Panc1 (cell line): ENCODE results near the gene CYBA. TPM values are rescaled to one million over a fixed set of nuclear protein-coding genes. Genes with fewer than 3 reads are reported as not detected.

Experiments used
- ATAC-seq: fragments of 200-7000 bp; cut with Tn5 transposase; 2 replicates; pipeline ENCODE4 v1.9.1; 2020; ENCODE audit warnings: mild to moderate bottlenecking, moderate library complexity
- BruUV-seq: library from RNA; stranded (reverse); fragments of 400-500 nt; replicated peaks from 2 replicates; lab custom pipeline; 2021; lab: Mats Ljungman, UMichigan
- CTCF ChIA-PET: fragments of 300-600 bp; sonication (Branson Sonifier 250); formaldehyde crosslinking; loops from one replicate; lab custom pipeline; 2022; ENCODE audit warnings: antibody characterized with exemption; lab: Charles Lee
- POLR2A ChIA-PET: fragments of 300-600 bp; sonication (Branson Sonifier 250); formaldehyde crosslinking; loops from one replicate; lab custom pipeline; 2022; ENCODE audit warnings: antibody characterized with exemption; lab: Charles Lee
- DNase-seq: peaks from one replicate; pipeline ENCODE4 v3.0.0-alpha.2; 2010; ENCODE audit warnings: low read depth, low spot score
- H3K27ac ChIP-seq: 2 replicates; pipeline ENCODE4 v1.5.1; 2011; ENCODE audit warnings: mild to moderate bottlenecking, low read length, inconsistent platforms
- H3K27me3 ChIP-seq: fragments of 200-500 bp; sonication (Bioruptor generic); 2 replicates; pipeline ENCODE4 v1.6.0; 2014; ENCODE audit warnings: low read length, inconsistent platforms; ENCODE audit not compliant: control insufficient read depth, insufficient read depth
- H3K36me3 ChIP-seq: fragments of 200-500 bp; sonication (Bioruptor generic); 2 replicates; pipeline ENCODE4 v1.5.1; 2014; ENCODE audit warnings: inconsistent platforms, mild to moderate bottlenecking, low read length, moderate library complexity; ENCODE audit not compliant: control insufficient read depth, insufficient read depth
- H3K4me1 ChIP-seq: 2 replicates; pipeline ENCODE4 v1.5.1; 2011; ENCODE audit warnings: inconsistent platforms, mild to moderate bottlenecking, low read length, moderate library complexity; ENCODE audit not compliant: control insufficient read depth, insufficient read depth
- H3K4me3 ChIP-seq, 2 experiments: 2 replicates each; pipeline ENCODE4 v1.5.1; 2011 to 2012; ENCODE audit warnings: low read depth in 2 of 2, low read length in 2 of 2, mild to moderate bottlenecking in 2 of 2, inconsistent platforms in 1 of 2, moderate library complexity in 1 of 2
- H3K9me3 ChIP-seq: fragments of 200-500 bp; sonication (Bioruptor generic); 2 replicates; pipeline ENCODE4 v1.5.1; 2014; ENCODE audit warnings: low read depth, mild to moderate bottlenecking, inconsistent platforms, low read length, moderate library complexity; ENCODE audit not compliant: control insufficient read depth, insufficient read depth
- CTCF ChIP-seq: fragments of 450-650 bp; IDR thresholded peaks from 2 replicates; pipeline ENCODE4 v1.5.1; 2017; ENCODE audit warnings: mild to moderate bottlenecking
- POLR2AphosphoS5 ChIP-seq: IDR thresholded peaks from 2 replicates; pipeline ENCODE4 v1.6.1; 2012; ENCODE audit warnings: mild to moderate bottlenecking, low read depth, low read length, moderate library complexity
- REST ChIP-seq, 2 experiments: IDR thresholded peaks; 2 replicates each; pipeline ENCODE4 v1.6.1; 2011 to 2012; ENCODE audit warnings: low read depth in 2 of 2, control low read depth in 1 of 2, low read length in 1 of 2, mild to moderate bottlenecking in 1 of 2, moderate library complexity in 1 of 2; ENCODE audit not compliant: insufficient read depth in 1 of 2
- SIN3A ChIP-seq: IDR thresholded peaks from 2 replicates; pipeline ENCODE4 v1.6.1; 2012; ENCODE audit warnings: low read depth, mild to moderate bottlenecking, low read length, moderate library complexity, borderline replicate concordance; ENCODE audit not compliant: insufficient read depth
- TCF7L2 ChIP-seq: IDR thresholded peaks from 2 replicates; pipeline ENCODE4 v1.6.1; 2011; ENCODE audit warnings: mild to moderate bottlenecking, low read depth, low read length, inconsistent platforms
- in situ Hi-C: cut with HindIII; loops from 2 replicates; pipeline ENCODE4 v1.10.0; 2016; ENCODE audit warnings: low sequenced_read_pairs, low pct_unique_long_range_greater_than_20kb
- intact Hi-C: fragments of 100-400 bp; cut with micrococcal nuclease; formaldehyde crosslinking; loops from one replicate; pipeline ENCODE4 v1.10.0; 2022; ENCODE audit not compliant: unreplicated experiment
- total RNA-seq: library from RNA; stranded (reverse); gene quantifications from one replicate; pipeline ENCODE4 v1.2.1, GENCODE V29; 2021; ENCODE audit not compliant: unreplicated experiment

CYBA gene
- total RNA-seq, 1 experiment from 2014 or later = 233 TPM

- no peaks in the 10 kb centered on the region for H3K27me3 ChIP-seq
- BruUV-seq = no TSS peak
- DNase-seq (no peak), ATAC-seq (no peak; the same call in 1 of the 2 replicates)
- no peak overlapping the region for H3K27ac ChIP-seq
- no peaks in the 10 kb centered on the region for H3K9me3 ChIP-seq
- in situ Hi-C loops (no loop called here), intact Hi-C loops (no loop called here)
- TF ChIP-seq REST (IDR thresholded peaks at IDR 0.05; ENCODE audit: insufficient read depth in 1 of 2, low read depth in 2 of 2, low read length in 1 of 2) = no peak
- TF ChIP-seq SIN3A = no peak
- TF ChIP-seq TCF7L2 = no peak
- TF ChIP-seq CTCF = no peak
- no peak for TF ChIP-seq POLR2AphosphoS5
- no peaks in the 10 kb centered on the region for H3K4me1 ChIP-seq
- POLR2A ChIA-PET = interaction anchor here (0.5 kb wide), 1 partner anchor 28 kb away, joined by 5 read pairs; no protein-coding TSS in a partner anchor
- CTCF ChIA-PET = interaction anchor here (0.5 kb wide), 1 partner anchor 120 kb away, joined by 4 read pairs; no protein-coding TSS in a partner anchor
- H3K36me3 ChIP-seq = peaks cover 2% of the 10 kb centered on the region; the same call in 1 of the 2 replicates
- H3K4me3 ChIP-seq = no peak overlapping the region
Measured at GRCh38 chr16:88602091-88602490, 48.8 kb downstream of the CYBA start.

GRCh38 chr16:88601313-88602036, 49.4 kb downstream of the CYBA start:
- ATAC-seq (no peak; the same call in 1 of the 2 replicates), DNase-seq (no peak)
- POLR2A ChIA-PET = interaction anchor here (0.5 kb wide), 1 partner anchor 27 kb away, joined by 5 read pairs; no protein-coding TSS in a partner anchor
- in situ Hi-C loops (no loop called here), intact Hi-C loops (no loop called here)
- H3K4me1 ChIP-seq = no peaks in the 10 kb centered on the region
- H3K4me3 ChIP-seq = no peak overlapping the region
- no peak overlapping the region for H3K27ac ChIP-seq
- BruUV-seq = no TSS peak
- peaks cover 2% of the 10 kb centered on the region; the same call in 1 of the 2 replicates for H3K36me3 ChIP-seq
- CTCF ChIA-PET = interaction anchor here (0.5 kb wide), 1 partner anchor 121 kb away, joined by 4 read pairs; no protein-coding TSS in a partner anchor
- H3K27me3 ChIP-seq = no peaks in the 10 kb centered on the region
- no peaks in the 10 kb centered on the region for H3K9me3 ChIP-seq
- no peak for TF ChIP-seq POLR2AphosphoS5

GRCh38 chr16:88600539-88600896, 50.3 kb downstream of the CYBA start:
- ChIA-PET CTCF (no interaction called here), POLR2A (no interaction called here)
- in situ Hi-C loops (no loop called here), intact Hi-C loops (no loop called here)
- TF ChIP-seq REST (IDR thresholded peaks at IDR 0.05; ENCODE audit: insufficient read depth in 1 of 2, low read depth in 2 of 2, low read length in 1 of 2) = no peak
- TF ChIP-seq TCF7L2 = no peak
- no peak for TF ChIP-seq POLR2AphosphoS5
- TF ChIP-seq SIN3A = no peak
- TF ChIP-seq CTCF = no peak
- Histone ChIP-seq H3K4me1 (no peaks in the 10 kb centered on the region), H3K36me3 (peaks cover 2% of the 10 kb centered on the region; the same call in 1 of the 2 replicates), H3K9me3 (no peaks in the 10 kb centered on the region), H3K4me3 (no peak overlapping the region), H3K27me3 (no peaks in the 10 kb centered on the region), H3K27ac (no peak overlapping the region)
- no peak for DNase-seq
- BruUV-seq = no TSS peak
- ATAC-seq = no peak
